GM19099 (cell line): ENCODE measurements around the gene TAF7L.

Experiments used
- POLR2A ChIP-seq: IDR thresholded peaks from 3 replicates; pipeline ENCODE4 v1.6.1; 2011; ENCODE audit warnings: low read depth; ENCODE audit not compliant: insufficient read length; ENCODE audit errors: extremely low read depth

The TAF7L gene, protein sequence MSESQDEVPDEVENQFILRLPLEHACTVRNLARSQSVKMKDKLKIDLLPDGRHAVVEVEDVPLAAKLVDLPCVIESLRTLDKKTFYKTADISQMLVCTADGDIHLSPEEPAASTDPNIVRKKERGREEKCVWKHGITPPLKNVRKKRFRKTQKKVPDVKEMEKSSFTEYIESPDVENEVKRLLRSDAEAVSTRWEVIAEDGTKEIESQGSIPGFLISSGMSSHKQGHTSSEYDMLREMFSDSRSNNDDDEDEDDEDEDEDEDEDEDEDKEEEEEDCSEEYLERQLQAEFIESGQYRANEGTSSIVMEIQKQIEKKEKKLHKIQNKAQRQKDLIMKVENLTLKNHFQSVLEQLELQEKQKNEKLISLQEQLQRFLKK

DNA sequence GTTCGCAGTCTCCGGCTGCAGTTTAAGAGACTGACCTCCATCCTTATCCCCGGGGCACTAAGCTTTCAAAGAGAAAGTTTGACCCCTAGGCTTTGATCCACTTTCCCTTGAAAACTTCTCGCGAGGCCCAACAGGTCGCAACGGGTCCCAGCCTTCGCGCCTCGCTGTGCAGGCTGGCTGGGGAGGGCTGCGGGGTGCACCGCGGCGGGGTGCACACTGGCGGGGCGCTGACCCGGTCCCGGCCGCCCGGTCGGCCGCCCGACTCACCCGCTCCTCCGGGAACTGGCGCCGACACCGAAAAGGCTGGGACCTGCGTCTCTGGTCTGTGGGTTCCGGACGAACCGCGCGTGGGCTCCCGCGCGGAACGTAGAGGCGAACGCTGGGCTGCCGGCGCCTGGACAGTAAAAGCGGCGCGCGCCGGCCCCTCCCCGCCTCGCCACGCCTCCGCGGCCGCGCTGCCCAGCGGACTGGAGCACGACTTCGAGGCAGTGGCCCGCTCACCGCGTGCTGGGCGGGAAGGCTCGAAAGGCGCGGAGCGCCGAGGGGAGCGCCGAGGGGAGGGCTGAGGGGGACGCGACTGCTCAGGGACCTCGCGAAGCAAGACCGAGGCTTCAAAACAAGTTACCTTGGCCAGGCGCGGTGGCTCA is at the start of gene TAF7L:
Gene TAF7L (minus strand): TSS at position 378 of the 647 bp plus-strand sequence. CDS start 3,791 bp downstream, outside the sequence.
- no peak for TF ChIP-seq POLR2A

- no peak for TF ChIP-seq POLR2A
These were observed 46.7 kb upstream of the TAF7L start for GRCh38 chrX:101337776-101338271.

DNA sequence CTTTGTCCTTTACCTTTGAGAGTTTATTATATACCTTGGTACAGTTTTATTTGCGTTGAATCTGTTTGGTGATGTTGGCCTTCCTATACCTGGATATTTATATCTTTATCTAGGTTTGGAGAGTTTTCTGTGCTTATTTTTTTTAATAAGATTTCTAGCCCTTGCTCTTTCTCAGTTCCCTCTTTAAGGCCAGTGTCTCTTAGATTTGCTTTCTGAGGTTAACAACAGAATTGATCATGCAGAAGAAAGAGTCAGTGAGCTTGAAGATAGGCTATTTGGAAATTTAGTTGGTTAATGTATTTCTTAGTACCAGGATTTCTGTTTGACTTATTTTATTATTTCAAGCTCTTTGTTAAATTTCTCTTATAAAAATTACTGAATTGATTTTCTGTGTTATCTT is 12.7 kb upstream of the TAF7L start:
- no peak for TF ChIP-seq POLR2A

DNA sequence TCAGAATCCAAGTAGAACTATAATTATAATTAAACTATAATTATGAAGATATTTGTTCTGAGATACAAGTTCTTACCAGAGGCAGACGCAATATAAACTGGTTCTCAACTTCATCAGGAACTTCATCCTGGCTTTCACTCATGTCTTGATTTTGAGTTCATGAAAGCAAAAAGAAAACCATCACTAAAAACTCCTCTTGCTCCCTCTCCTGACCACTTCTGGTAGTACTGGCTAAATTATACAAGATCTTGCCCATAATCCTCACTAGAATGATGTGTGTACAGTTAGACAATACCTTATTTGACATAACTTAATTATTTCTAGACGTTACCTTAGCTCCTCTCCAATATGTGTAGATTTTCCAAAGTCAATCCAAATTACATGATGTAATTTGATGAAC is 3.7 kb downstream of the TAF7L start:
- no peak for TF ChIP-seq POLR2A

DNA sequence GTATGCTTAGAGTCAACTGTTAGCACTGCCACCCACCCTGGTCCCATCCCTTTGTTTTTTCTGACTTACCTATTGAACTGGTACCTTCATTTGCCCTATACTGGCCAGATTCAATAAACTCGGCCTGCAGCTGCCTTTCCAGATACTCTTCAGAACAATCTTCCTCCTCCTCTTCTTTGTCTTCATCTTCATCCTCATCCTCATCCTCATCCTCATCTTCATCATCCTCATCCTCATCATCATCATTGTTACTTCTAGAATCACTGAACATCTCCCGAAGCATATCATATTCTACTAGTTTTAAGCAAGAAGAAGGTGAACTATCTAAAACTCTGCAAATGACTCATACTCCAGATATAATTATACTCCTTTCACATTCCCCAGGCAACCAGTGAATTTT is 14.9 kb downstream of the TAF7L start:
- TF ChIP-seq POLR2A, result no peak

GRCh38 chrX:101274198-101274597 is 16.9 kb downstream of the TAF7L start:
- no peak for TF ChIP-seq POLR2A

DNA sequence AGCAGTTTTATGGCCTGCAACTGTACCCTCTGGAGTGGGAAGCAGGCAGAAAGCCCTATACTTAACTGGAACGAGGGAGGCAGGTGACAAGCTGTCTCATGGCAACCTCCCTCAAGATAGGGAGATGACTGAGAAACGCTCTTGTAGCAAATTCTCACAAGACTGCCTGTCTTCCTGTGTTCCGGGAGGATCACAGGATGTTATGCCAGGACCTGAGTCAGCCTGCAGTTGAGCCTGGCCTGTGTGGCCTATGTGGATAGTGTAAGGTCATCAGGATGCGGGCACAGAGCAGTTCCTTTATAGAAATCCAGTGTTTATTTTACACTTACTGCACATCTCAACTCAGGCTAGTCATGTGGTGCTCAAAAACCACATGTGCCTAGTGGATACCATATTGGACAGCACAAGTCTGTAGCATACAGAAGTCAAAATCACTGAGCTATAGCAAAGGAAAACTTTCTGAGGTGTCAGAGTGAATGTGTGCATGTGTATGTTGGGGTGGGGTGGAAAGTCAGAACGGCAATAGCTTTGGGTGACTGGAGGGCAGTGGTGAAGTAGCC is 25.2 kb downstream of the TAF7L start:
- no peak for TF ChIP-seq POLR2A

GRCh38 chrX:101263766-101264165 is 27.4 kb downstream of the TAF7L start:
- TF ChIP-seq POLR2A, result no peak

- TF ChIP-seq POLR2A, result no peak
These were observed 28.5 kb downstream of the TAF7L start for GRCh38 chrX:101262590-101262989.

DNA sequence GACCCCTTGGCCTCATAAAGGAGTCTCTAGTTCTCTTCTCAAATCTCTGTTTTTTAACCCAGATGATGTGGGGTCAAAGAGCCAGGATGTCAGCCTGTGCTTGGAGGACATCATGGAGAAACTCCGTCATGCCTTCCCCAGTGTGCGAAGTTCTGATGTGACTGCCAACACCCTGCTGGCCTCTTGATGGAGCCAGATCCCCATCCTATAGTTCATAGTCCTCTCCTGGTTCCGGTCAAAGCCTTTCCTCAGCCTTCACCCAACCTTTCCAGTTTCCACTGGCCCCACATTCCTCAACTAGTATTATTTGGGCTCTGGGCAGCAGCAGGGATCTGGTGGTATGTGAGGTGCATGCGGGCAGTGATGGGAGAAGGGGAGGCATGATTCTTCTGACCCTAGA is 30.7 kb downstream of the TAF7L start:
- no peak for TF ChIP-seq POLR2A

DNA sequence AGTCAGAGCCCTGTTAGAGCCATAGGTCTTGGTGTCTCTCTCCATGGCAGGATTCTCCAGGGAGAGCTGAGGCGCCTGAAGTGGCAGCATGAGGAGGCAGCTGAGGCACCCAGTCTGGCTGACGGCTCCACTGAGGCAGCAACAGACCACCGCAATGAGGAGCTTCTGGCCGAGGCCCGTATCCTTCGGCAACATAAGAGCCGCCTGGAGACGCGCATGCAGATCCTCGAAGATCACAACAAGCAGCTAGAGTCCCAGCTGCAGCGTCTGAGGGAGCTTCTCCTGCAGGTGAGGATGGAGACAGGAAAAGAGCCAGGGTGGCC is 32.9 kb downstream of the TAF7L start:
- no peak for TF ChIP-seq POLR2A

- no peak for TF ChIP-seq POLR2A
These were observed 33.5 kb downstream of the TAF7L start for GRCh38 chrX:101257448-101258258.

- no peak for TF ChIP-seq POLR2A
These were observed 38.5 kb downstream of the TAF7L start for GRCh38 chrX:101252634-101253033.

DNA sequence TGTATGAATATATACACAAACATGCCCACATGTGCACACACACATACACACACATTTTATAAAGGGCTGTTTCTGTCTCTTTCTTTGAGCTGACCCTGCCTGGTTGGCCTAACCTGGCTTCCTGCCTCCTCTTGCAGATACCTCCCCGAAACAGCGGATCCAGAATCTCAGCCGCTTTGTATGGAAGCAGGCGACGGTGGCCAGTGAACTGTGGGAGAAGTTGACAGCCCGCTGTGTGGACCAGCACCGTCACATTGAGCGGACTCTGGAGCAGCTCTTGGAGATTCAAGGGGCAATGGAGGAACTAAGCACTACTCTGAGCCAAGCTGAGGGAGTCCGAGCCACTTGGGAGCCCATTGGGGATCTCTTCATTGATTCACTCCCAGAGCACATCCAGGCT is 49.6 kb downstream of the TAF7L start:
- TF ChIP-seq POLR2A, result no peak

DNA sequence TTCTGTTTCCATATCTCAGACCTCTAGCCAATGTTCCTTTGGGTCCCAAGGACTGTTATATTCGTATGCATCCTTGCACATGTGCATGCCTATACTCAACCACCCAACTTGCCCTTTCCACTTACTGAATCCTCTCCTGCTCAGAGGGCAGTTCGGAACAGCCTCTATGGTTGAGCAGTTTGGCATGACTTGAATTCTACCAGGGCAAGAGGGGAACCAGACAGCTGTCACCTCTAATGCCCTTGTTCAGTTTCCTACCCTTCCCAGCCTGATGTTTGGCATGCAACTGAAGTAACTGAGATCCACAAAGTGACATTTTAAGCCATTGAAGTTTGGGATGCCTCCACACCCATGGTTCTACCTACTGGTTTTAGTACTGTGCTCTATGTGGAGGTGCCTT is 54.1 kb downstream of the TAF7L start:
- no peak for TF ChIP-seq POLR2A
